Measurements from ENCODE around the gene SLC7A14. TPM values are rescaled to one million over a fixed set of nuclear protein-coding genes. Genes with fewer than 3 reads are reported as not detected.

Gene SLC7A14
- total RNA-seq, 4 donors from 2014 or later = not detected

- intact Hi-C loops (cut with DNase I; ENCODE audit: low total_unique reads) = no loop called here
- WGBS, 2 donors = 59 to 64% methylated on average over 3 of the region's 3 CpGs
- no peak overlapping the region for H3K4me3 ChIP-seq (ENCODE audit: low read depth, poor library complexity, severe bottlenecking)
- TF ChIP-seq POLR2A (IDR thresholded peaks at IDR 0.05) = no peak
- TF ChIP-seq CTCF (IDR thresholded peaks at IDR 0.05) = no peak
- DNase-seq (ENCODE audit: low spot score in 2 of 2) = no peak
Measured at GRCh38 chr3:170499562-170500156, 86.2 kb downstream of the SLC7A14 start.

- no peak overlapping the region for H3K4me3 ChIP-seq (ENCODE audit: low read depth, poor library complexity, severe bottlenecking)
- no peak for DNase-seq (ENCODE audit: low spot score in 2 of 2)
- intact Hi-C loops (cut with DNase I; ENCODE audit: low total_unique reads) = no loop called here
- WGBS, 2 donors = 73 to 89% methylated on average over 6 of the region's 6 CpGs
- TF ChIP-seq CTCF (IDR thresholded peaks at IDR 0.05) (no peak), POLR2A (IDR thresholded peaks at IDR 0.05) (no peak)
Measured at GRCh38 chr3:170497207-170498095, 88.4 kb downstream of the SLC7A14 start.

DNA sequence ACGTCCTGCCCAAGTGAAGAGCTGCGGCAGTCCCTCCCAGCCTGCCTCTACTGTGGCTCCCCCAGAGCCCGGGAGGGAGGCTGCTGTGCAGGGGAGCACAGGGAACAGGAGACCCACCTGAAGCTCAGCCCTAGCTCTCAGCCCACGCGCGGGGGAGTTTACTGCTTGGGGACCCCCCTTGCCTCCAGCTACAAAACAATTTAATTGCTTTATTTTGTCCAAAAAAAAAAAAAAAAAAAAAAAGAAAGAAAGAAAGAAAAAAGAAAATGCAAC is 89.1 kb downstream of the SLC7A14 start:
- 88 to 92% methylated on average over 6 of the region's 6 CpGs for WGBS, 2 donors
- no peak for DNase-seq (ENCODE audit: low spot score in 2 of 2)
- intact Hi-C loops (cut with DNase I; ENCODE audit: low total_unique reads) = no loop called here
- TF ChIP-seq POLR2A (IDR thresholded peaks at IDR 0.05) = no peak
- no peak for TF ChIP-seq CTCF (IDR thresholded peaks at IDR 0.05)
- H3K4me3 ChIP-seq (ENCODE audit: low read depth, poor library complexity, severe bottlenecking) = no peak overlapping the region

- 92 to 95% methylated on average over 36 to 40 of the region's 40 CpGs for WGBS, 2 donors
- DNase-seq (ENCODE audit: low spot score in 2 of 2) = no peak
- intact Hi-C loops (cut with DNase I; ENCODE audit: low total_unique reads) = no loop called here
- H3K4me3 ChIP-seq (ENCODE audit: low read depth, poor library complexity, severe bottlenecking) = no peak overlapping the region
- TF ChIP-seq CTCF (IDR thresholded peaks at IDR 0.05) = no peak
- TF ChIP-seq POLR2A (IDR thresholded peaks at IDR 0.05) = no peak
Measured at GRCh38 chr3:170496026-170496867, 89.6 kb downstream of the SLC7A14 start.

DNA sequence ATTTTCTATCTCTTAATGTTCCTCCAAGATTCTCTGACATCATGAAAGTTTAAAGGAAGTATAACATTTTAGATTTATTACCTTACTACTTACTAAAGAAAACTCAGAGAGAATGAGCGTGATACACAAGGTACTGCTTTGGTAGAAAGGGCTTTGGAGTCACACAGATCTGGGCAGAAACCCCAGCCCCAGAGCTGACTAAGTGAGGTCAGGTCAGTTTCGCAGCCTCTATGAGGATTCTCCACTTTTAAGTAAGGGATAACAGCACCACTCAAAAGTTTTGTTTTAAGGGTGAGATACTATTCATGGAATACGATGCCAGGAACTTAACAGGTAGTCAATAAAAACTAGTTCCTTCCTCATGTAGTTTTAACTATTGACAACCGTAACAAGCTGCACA is 91.1 kb downstream of the SLC7A14 start:
- no peak for DNase-seq (ENCODE audit: low spot score in 2 of 2)
- H3K4me3 ChIP-seq (ENCODE audit: low read depth, poor library complexity, severe bottlenecking) = no peak overlapping the region
- no peak for TF ChIP-seq POLR2A (IDR thresholded peaks at IDR 0.05)
- TF ChIP-seq CTCF (IDR thresholded peaks at IDR 0.05) = no peak
- 87 to 90% methylated on average over 4 of the region's 4 CpGs for WGBS, 2 donors
- intact Hi-C loops (cut with DNase I; ENCODE audit: low total_unique reads) = no loop called here
